A549 (cell line): Measurements from ENCODE around the gene DNASE2.

Experiments
- HOXB13 ChIP-seq: fragments of 250-450 bp; sonication (Bioruptor Pico); IDR thresholded peaks from 2 replicates; pipeline ENCODE4 v1.5.0; 2020; ENCODE audit warnings: low read depth, mild to moderate bottlenecking, moderate library complexity
- JUN ChIP-seq, 2 experiments: fragments of >200 bp; sonication (Bioruptor Twin); formaldehyde crosslinking; IDR thresholded peaks; 2 replicates in 1 of 2; 3 replicates in 1 of 2; pipeline ENCODE4 v1.6.1; 2016 to 2017
- MAFK ChIP-seq: fragments of 450-650 bp; IDR thresholded peaks from 2 replicates; pipeline ENCODE4 v1.6.1; 2014; ENCODE audit not compliant: partially characterized antibody
- TF ChIP-seq, protein P1 (sequence below): fragments of 450-650 bp; IDR thresholded peaks from 2 replicates; pipeline ENCODE4 v1.6.1; 2014; ENCODE audit warnings: antibody characterized with exemption
- TF ChIP-seq, protein P2 (sequence below): fragments of >200 bp; sonication (Bioruptor Twin); formaldehyde crosslinking; IDR thresholded peaks from 3 replicates; pipeline ENCODE4 v1.5.1; 2016

DNA sequence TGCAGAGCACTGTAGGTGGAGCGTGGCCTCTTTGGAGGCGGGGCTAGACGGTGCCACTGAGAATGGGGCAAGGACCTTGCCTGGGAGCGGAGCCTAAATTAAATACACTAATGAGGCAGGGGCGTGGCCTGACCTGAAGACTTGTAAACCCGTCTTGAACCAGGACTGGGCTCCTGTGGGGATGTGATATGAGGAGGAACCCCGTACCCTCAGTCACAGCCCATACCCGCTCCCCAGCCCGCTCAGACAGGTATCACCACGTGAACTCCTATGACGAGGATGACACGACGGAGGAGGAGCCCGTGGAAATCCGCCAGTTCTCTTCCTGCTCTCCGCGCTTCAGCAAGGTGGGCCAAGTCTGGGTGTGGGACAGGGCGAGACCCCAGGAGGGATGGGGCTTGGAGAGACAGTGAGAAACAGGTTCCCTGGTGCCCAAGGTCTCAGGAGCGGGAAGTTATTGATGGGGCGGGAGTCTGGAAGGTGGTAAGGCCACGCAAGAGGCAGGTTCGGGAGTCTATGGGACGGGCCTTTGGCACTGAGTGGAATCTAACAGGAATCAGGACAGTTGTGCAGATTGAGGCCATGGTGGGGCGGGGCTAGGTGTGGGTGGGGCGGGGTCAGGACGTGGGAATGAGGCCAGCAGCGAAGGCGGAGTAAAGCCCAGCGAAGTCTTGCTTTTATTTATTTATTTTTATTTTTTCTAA is 14.7 kb downstream of the DNASE2 start:
- TF ChIP-seq, protein P1, sequence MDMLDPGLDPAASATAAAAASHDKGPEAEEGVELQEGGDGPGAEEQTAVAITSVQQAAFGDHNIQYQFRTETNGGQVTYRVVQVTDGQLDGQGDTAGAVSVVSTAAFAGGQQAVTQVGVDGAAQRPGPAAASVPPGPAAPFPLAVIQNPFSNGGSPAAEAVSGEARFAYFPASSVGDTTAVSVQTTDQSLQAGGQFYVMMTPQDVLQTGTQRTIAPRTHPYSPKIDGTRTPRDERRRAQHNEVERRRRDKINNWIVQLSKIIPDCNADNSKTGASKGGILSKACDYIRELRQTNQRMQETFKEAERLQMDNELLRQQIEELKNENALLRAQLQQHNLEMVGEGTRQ, result no peak
- TF ChIP-seq, protein P2, sequence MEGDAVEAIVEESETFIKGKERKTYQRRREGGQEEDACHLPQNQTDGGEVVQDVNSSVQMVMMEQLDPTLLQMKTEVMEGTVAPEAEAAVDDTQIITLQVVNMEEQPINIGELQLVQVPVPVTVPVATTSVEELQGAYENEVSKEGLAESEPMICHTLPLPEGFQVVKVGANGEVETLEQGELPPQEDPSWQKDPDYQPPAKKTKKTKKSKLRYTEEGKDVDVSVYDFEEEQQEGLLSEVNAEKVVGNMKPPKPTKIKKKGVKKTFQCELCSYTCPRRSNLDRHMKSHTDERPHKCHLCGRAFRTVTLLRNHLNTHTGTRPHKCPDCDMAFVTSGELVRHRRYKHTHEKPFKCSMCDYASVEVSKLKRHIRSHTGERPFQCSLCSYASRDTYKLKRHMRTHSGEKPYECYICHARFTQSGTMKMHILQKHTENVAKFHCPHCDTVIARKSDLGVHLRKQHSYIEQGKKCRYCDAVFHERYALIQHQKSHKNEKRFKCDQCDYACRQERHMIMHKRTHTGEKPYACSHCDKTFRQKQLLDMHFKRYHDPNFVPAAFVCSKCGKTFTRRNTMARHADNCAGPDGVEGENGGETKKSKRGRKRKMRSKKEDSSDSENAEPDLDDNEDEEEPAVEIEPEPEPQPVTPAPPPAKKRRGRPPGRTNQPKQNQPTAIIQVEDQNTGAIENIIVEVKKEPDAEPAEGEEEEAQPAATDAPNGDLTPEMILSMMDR, result no peak
- TF ChIP-seq MAFK, result no peak
- TF ChIP-seq HOXB13 (CRISPR knock-in tag), result no peak
- TF ChIP-seq JUN (IDR thresholded peaks at IDR 0.05), result no peak
